NCI-H524 treated with DMSO at 0.1 percent for 48 hours (cell line): ENCODE data around the gene TRPM8.
"Not testable (repeated sequence)": the region's sequence is repeated elsewhere in the genome, so short reads cannot be mapped to it uniquely, and the experiment has no call there.

Experiments used
- DNase-seq: peaks from one replicate; lab custom pipeline; 2025; lab: John Stamatoyannopoulos, UW

The TRPM8 gene

GRCh38 chr2:233938676-233939370 is 21.6 kb downstream of the TRPM8 start:
- no peak for DNase-seq

- no peak for DNase-seq
Measured at GRCh38 chr2:233940376-233941276, 23.5 kb downstream of the TRPM8 start.

GRCh38 chr2:233942731-233943130 is 25.6 kb downstream of the TRPM8 start:
- DNase-seq: no peak

- DNase-seq: no peak
Measured at GRCh38 chr2:233944269-233944668, 27.1 kb downstream of the TRPM8 start.

- DNase-seq: no peak
Measured at GRCh38 chr2:233944722-233945121, 27.5 kb downstream of the TRPM8 start.

- DNase-seq: no peak
Measured at GRCh38 chr2:233945146-233945545, 28.0 kb downstream of the TRPM8 start.

- DNase-seq: no peak
Measured at GRCh38 chr2:233950078-233950825, 33.1 kb downstream of the TRPM8 start.

GRCh38 chr2:233952335-233952734 is 35.2 kb downstream of the TRPM8 start:
- no peak for DNase-seq

- DNase-seq: no peak
Measured at GRCh38 chr2:233953087-233953801, 36.1 kb downstream of the TRPM8 start.

GRCh38 chr2:233960203-233960602 is 43.0 kb downstream of the TRPM8 start:
- no peak for DNase-seq

- DNase-seq: no peak
Measured at GRCh38 chr2:233961905-233962304, 44.7 kb downstream of the TRPM8 start.

- no peak for DNase-seq
Measured at GRCh38 chr2:233964581-233964980, 47.4 kb downstream of the TRPM8 start.

- DNase-seq: no peak
Measured at GRCh38 chr2:233965032-233965603, 47.9 kb downstream of the TRPM8 start.

- DNase-seq: not testable (repeated sequence)
Measured at GRCh38 chr2:233965646-233966045, 48.5 kb downstream of the TRPM8 start.

GRCh38 chr2:233966388-233966787 is 49.2 kb downstream of the TRPM8 start:
- no peak for DNase-seq

- no peak for DNase-seq
Measured at GRCh38 chr2:233967164-233967563, 50.0 kb downstream of the TRPM8 start.

GRCh38 chr2:233968556-233968955 is 51.4 kb downstream of the TRPM8 start:
- DNase-seq: no peak

GRCh38 chr2:233972460-233972859 is 55.3 kb downstream of the TRPM8 start:
- DNase-seq: not testable (repeated sequence)

- DNase-seq: no peak
Measured at GRCh38 chr2:233972941-233973575, 55.9 kb downstream of the TRPM8 start.

GRCh38 chr2:233973786-233974185 is 56.6 kb downstream of the TRPM8 start:
- no peak for DNase-seq

- no peak for DNase-seq
Measured at GRCh38 chr2:233974530-233975071, 57.4 kb downstream of the TRPM8 start.
